PFSK-1 (cell line): ENCODE data around the gene SCRT2.

Experiments used
- FOXP2 ChIP-seq: optimal IDR thresholded peaks from 2 replicates; pipeline ENCODE3; 2011; ENCODE audit warnings: borderline replicate concordance, control low read depth, inconsistent platforms; ENCODE audit not compliant: insufficient read depth; ENCODE audit errors: extremely low read length, extremely low read depth
- POLR2AphosphoS5 ChIP-seq: IDR thresholded peaks from 2 replicates; pipeline ENCODE4 v1.6.1; 2012; ENCODE audit warnings: low read depth, mild to moderate bottlenecking, control low read depth, low read length, moderate library complexity
- REST ChIP-seq, 2 experiments: IDR thresholded peaks; 2 replicates each; pipeline versions ENCODE4 v1.6.1 to v1.8.0; 2011 to 2012; ENCODE audit warnings: low read depth in 2 of 2, low read length in 2 of 2, control low read depth in 1 of 2, inconsistent platforms in 1 of 2, mild to moderate bottlenecking in 1 of 2, moderate library complexity in 1 of 2; ENCODE audit not compliant: insufficient read depth in 1 of 2
- SIN3A ChIP-seq: IDR thresholded peaks from 2 replicates; pipeline ENCODE4 v1.6.1; 2012; ENCODE audit warnings: mild to moderate bottlenecking, low read length, moderate library complexity, borderline replicate concordance; ENCODE audit not compliant: insufficient read depth
- TAF1 ChIP-seq: IDR thresholded peaks from 2 replicates; pipeline ENCODE4 v1.6.1; 2012; ENCODE audit warnings: low read length, control low read depth, borderline replicate concordance; ENCODE audit not compliant: insufficient read depth

The SCRT2 gene

GRCh38 chr20:703006-703405, 27.4 kb upstream of the SCRT2 start:
- TF ChIP-seq SIN3A (no peak), POLR2AphosphoS5 (no peak), FOXP2 (no peak), REST (IDR thresholded peaks at IDR 0.05; ENCODE audit: insufficient read depth in 1 of 2, low read depth in 2 of 2, low read length in 2 of 2) (no peak), TAF1 (no peak)

- TF ChIP-seq REST (IDR thresholded peaks at IDR 0.05; ENCODE audit: insufficient read depth in 1 of 2, low read depth in 2 of 2, low read length in 2 of 2) (no peak), SIN3A (no peak), TAF1 (no peak), FOXP2 (no peak), POLR2AphosphoS5 (no peak)
Measured at GRCh38 chr20:701401-702129, 26.0 kb upstream of the SCRT2 start.

GRCh38 chr20:699811-700338, 24.3 kb upstream of the SCRT2 start:
- no peak for TF ChIP-seq REST (IDR thresholded peaks at IDR 0.05; ENCODE audit: insufficient read depth in 1 of 2, low read depth in 2 of 2, low read length in 2 of 2)

GRCh38 chr20:699342-699741, 23.7 kb upstream of the SCRT2 start:
- TF ChIP-seq TAF1 (no peak), REST (IDR thresholded peaks at IDR 0.05; ENCODE audit: insufficient read depth in 1 of 2, low read depth in 2 of 2, low read length in 2 of 2) (no peak), POLR2AphosphoS5 (no peak)

- TF ChIP-seq TAF1 (no peak), FOXP2 (no peak), REST (IDR thresholded peaks at IDR 0.05; ENCODE audit: insufficient read depth in 1 of 2, low read depth in 2 of 2, low read length in 2 of 2) (no peak), POLR2AphosphoS5 (no peak), SIN3A (no peak)
Measured at GRCh38 chr20:698276-698675, 22.7 kb upstream of the SCRT2 start.
